Nephron (organoid): ENCODE measurements around the gene SPECC1L.

ENCODE experiments used
- H3K27ac Mint-ChIP-seq, 3 experiments: 2 replicates each; pipeline ENCODE4 v1.8.0; 2020; ENCODE audit warnings: mixed read lengths in 3 of 3, mild to moderate bottlenecking in 2 of 3, moderate library complexity in 1 of 3
- H3K27me3 Mint-ChIP-seq: 2 replicates; pipeline ENCODE4 v1.8.0; 2021; ENCODE audit warnings: low read depth, mild to moderate bottlenecking, moderate library complexity, mixed read lengths
- H3K36me3 Mint-ChIP-seq: 2 replicates; pipeline ENCODE4 v1.8.0; 2020; ENCODE audit warnings: low read depth, mixed read lengths
- H3K4me1 Mint-ChIP-seq: 2 replicates; pipeline ENCODE4 v1.8.0; 2020; ENCODE audit warnings: mixed read lengths
- H3K4me3 Mint-ChIP-seq, 3 experiments: 2 replicates each; pipeline ENCODE4 v1.8.0; 2020; ENCODE audit warnings: mild to moderate bottlenecking in 3 of 3, mixed read lengths in 3 of 3, moderate library complexity in 2 of 3
- H3K9me3 Mint-ChIP-seq: 2 replicates; pipeline ENCODE4 v1.8.0; 2020; ENCODE audit warnings: mixed read lengths
- CTCF ChIP-seq, 3 experiments: fragments of 200-600 bp; sonication (generic); IDR thresholded peaks; one replicate each; pipeline ENCODE4 v1.5.0; 2021; ENCODE audit warnings: antibody characterized with exemption in 3 of 3; ENCODE audit not compliant: unreplicated experiment in 3 of 3

SPECC1L gene

GRCh38 chr22:24386937-24387471 lies 116.4 kb downstream of the SPECC1L start:
- Mint-ChIP-seq H3K36me3 (peaks cover 53% of the 10 kb centered on the region), H3K27ac (no peak overlapping the region), H3K9me3 (peaks cover 2% of the 10 kb centered on the region), H3K4me1 (peaks cover 13% of the 10 kb centered on the region), H3K4me3 (no peak overlapping the region), H3K27me3 (no peaks in the 10 kb centered on the region)
- no peak for TF ChIP-seq CTCF (IDR thresholded peaks at IDR 0.05; ENCODE audit: unreplicated experiment in 3 of 3)

- Mint-ChIP-seq H3K9me3 (peaks cover 2% of the 10 kb centered on the region), H3K27ac (peak overlapping the region in 1 of 3 experiments; percentile 37), H3K4me1 (peaks cover 13% of the 10 kb centered on the region), H3K36me3 (peaks cover 47% of the 10 kb centered on the region), H3K4me3 (no peak overlapping the region), H3K27me3 (peaks cover 2% of the 10 kb centered on the region)
- no peak for TF ChIP-seq CTCF (IDR thresholded peaks at IDR 0.05; ENCODE audit: unreplicated experiment in 3 of 3)
Observed at GRCh38 chr22:24389680-24390079, 119.0 kb downstream of the SPECC1L start.

GRCh38 chr22:24390156-24390555 lies 119.5 kb downstream of the SPECC1L start:
- peaks cover 3% of the 10 kb centered on the region for H3K27me3 Mint-ChIP-seq
- H3K4me1 Mint-ChIP-seq, result peaks cover 13% of the 10 kb centered on the region
- no peak for TF ChIP-seq CTCF (IDR thresholded peaks at IDR 0.05; ENCODE audit: unreplicated experiment in 3 of 3)
- peaks cover 2% of the 10 kb centered on the region for H3K9me3 Mint-ChIP-seq
- no peak overlapping the region for H3K4me3 Mint-ChIP-seq
- peaks cover 48% of the 10 kb centered on the region for H3K36me3 Mint-ChIP-seq
- peak overlapping the region; percentile 37 to 66 (median 57) for H3K27ac Mint-ChIP-seq

- H3K9me3 Mint-ChIP-seq, result peaks cover 2% of the 10 kb centered on the region
- H3K36me3 Mint-ChIP-seq, result peaks cover 47% of the 10 kb centered on the region
- no peak for TF ChIP-seq CTCF (IDR thresholded peaks at IDR 0.05; ENCODE audit: unreplicated experiment in 3 of 3)
- no peak overlapping the region for H3K4me3 Mint-ChIP-seq
- H3K27me3 Mint-ChIP-seq, result peaks cover 3% of the 10 kb centered on the region
- peaks cover 13% of the 10 kb centered on the region for H3K4me1 Mint-ChIP-seq
- H3K27ac Mint-ChIP-seq, result peak overlapping the region; percentile 37 to 66 (median 57)
Observed at GRCh38 chr22:24390576-24390975, 119.9 kb downstream of the SPECC1L start.

GRCh38 chr22:24391836-24392217 lies 121.2 kb downstream of the SPECC1L start:
- peaks cover 3% of the 10 kb centered on the region for H3K27me3 Mint-ChIP-seq
- H3K9me3 Mint-ChIP-seq, result no peaks in the 10 kb centered on the region
- peaks cover 47% of the 10 kb centered on the region for H3K36me3 Mint-ChIP-seq
- H3K4me1 Mint-ChIP-seq, result peaks cover 13% of the 10 kb centered on the region
- no peak overlapping the region for H3K4me3 Mint-ChIP-seq
- H3K27ac Mint-ChIP-seq, result peak overlapping the region; percentile 39 to 74 (median 67)
- TF ChIP-seq CTCF (IDR thresholded peaks at IDR 0.05; ENCODE audit: unreplicated experiment in 3 of 3), result no peak

GRCh38 chr22:24392218-24392931 lies 121.7 kb downstream of the SPECC1L start:
- Mint-ChIP-seq H3K4me3 (no peak overlapping the region), H3K4me1 (peaks cover 13% of the 10 kb centered on the region), H3K27me3 (peaks cover 3% of the 10 kb centered on the region), H3K9me3 (no peaks in the 10 kb centered on the region), H3K36me3 (peaks cover 44% of the 10 kb centered on the region), H3K27ac (peak overlapping the region in 2 of 3 experiments; percentile 29 to 39)
- TF ChIP-seq CTCF (IDR thresholded peaks at IDR 0.05; ENCODE audit: unreplicated experiment in 3 of 3), result no peak
